ENCODE results near the gene HDAC9. TPM values are rescaled to one million over a fixed set of nuclear protein-coding genes. Genes with fewer than 3 reads are reported as not detected.

Gene HDAC9
- total RNA-seq, 1 experiment from 2014 or later: 4.3 TPM

DNA sequence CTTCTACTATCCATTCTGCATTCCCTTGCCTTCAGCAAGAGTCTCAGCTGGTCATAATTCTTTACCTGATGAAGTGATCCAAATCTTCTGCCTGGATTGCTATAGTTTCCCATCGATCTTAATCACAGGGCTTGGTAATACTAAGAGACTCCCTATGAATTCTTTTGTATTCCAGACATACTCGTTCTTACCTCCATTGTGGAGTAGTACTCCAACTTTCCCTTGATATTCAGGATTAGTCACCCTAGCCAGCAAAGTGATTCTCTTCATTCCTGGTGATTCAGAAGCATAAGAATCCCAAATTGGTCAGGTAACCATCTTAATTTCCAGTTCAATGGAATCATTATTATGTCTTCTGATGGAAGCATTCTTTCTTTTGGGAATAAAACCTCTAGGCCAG, 525.2 kb downstream of the HDAC9 start:
- Histone ChIP-seq H3K9ac (ENCODE audit: low read length) (no peak overlapping the region), H3K9me2 (ENCODE audit: insufficient read depth) (no peaks in the 10 kb centered on the region), H2AFZ (ENCODE audit: low read depth, low read length, poor library complexity, severe bottlenecking) (no peak overlapping the region), H3K27ac (ENCODE audit: low read depth, low read length) (no peak overlapping the region), H3K4me2 (ENCODE audit: low read length) (peak overlapping the region; percentile 26), H3K79me2 (ENCODE audit: insufficient read depth, low read length) (no peaks in the 10 kb centered on the region), H4K20me1 (ENCODE audit: insufficient read depth) (no peaks in the 10 kb centered on the region), H3K36me3 (ENCODE audit: control insufficient read depth in 1 of 2, insufficient read depth in 2 of 2, low read length in 2 of 2) (no peaks in the 10 kb centered on the region), H3K9me3 (ENCODE audit: control insufficient read depth in 1 of 2, insufficient read depth in 1 of 2, low read depth in 1 of 2, low read length in 2 of 2) (0 out of 4 replicates have a peak, but pooled peaks cover 0 to 3% of the 10 kb centered on the region in 2 experiments), H3K27me3 (ENCODE audit: insufficient read depth, low read length) (no peaks in the 10 kb centered on the region), H3K4me3 (replicated peaks in 1 of 2; ENCODE audit: low read depth in 1 of 2, low read length in 2 of 2) (no peak overlapping the region), H3K4me1 (ENCODE audit: control insufficient read depth in 1 of 2, insufficient read depth in 2 of 2, low read length in 2 of 2) (peaks cover 0 to 12% of the 10 kb centered on the region in 2 experiments; a peak in 2 of 4 replicates)
- ChIA-PET POLR2A (no interaction called here), CTCF (no interaction called here), RAD21 (ENCODE audit: low non-redundant PET in 1 of 2, low total read pairs in 2 of 2, uncharacterized antibody in 2 of 2, unreplicated experiment in 2 of 2) (no interaction called here)
- intact Hi-C loops (cut with micrococcal nuclease): no loop called here
- ATAC-seq (peak; percentile 49; the same call in 1 of the 2 replicates), DNase-seq (ENCODE audit: low read depth, low spot score) (no peak)
- TF ChIP-seq JUND (IDR thresholded peaks at IDR 0.05) (0 out of 2 replicates have a peak, but pooled peaks have one; percentile 14), EZH2 (IDR thresholded peaks at IDR 0.05) (no peak)
- BruUV-seq (replicated peaks): no TSS peak

DNA sequence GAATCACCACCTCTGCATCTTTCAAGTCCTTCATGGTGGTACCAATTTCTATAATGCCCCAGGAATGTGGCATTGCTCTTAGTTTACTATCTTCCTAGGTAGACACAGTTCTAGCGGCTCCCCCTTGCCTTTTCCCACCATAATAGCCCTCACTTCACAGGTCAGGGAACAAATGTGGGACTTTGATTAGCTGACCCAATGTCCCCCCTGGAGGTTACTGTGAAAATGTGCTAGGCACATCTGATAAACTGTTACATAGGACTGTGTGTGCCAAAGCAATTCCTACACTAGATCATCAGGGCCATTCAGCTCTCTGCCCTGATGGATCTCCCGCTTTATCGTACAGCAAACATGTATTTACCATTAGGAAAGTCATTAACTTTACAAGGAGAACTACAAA, 527.9 kb downstream of the HDAC9 start:
- ChIA-PET CTCF (no interaction called here), POLR2A (no interaction called here), RAD21 (ENCODE audit: low non-redundant PET in 1 of 2, low total read pairs in 2 of 2, uncharacterized antibody in 2 of 2, unreplicated experiment in 2 of 2) (no interaction called here)
- no TSS peak for BruUV-seq (replicated peaks)
- peaks cover 0 to 12% of the 10 kb centered on the region in 2 experiments; a peak in 2 of 4 replicates for H3K4me1 ChIP-seq (ENCODE audit: control insufficient read depth in 1 of 2, insufficient read depth in 2 of 2, low read length in 2 of 2)
- H3K9ac ChIP-seq (ENCODE audit: low read length): no peak overlapping the region
- H3K79me2 ChIP-seq (ENCODE audit: insufficient read depth, low read length): no peaks in the 10 kb centered on the region
- no peaks in the 10 kb centered on the region for H3K36me3 ChIP-seq (ENCODE audit: control insufficient read depth in 1 of 2, insufficient read depth in 2 of 2, low read length in 2 of 2)
- no peak overlapping the region for H3K4me2 ChIP-seq (ENCODE audit: low read length)
- ATAC-seq (no peak), DNase-seq (ENCODE audit: low read depth, low spot score) (no peak)
- H3K9me3 ChIP-seq (ENCODE audit: control insufficient read depth in 1 of 2, insufficient read depth in 1 of 2, low read depth in 1 of 2, low read length in 2 of 2): no peaks in the 10 kb centered on the region
- no peaks in the 10 kb centered on the region for H3K9me2 ChIP-seq (ENCODE audit: insufficient read depth)
- no peaks in the 10 kb centered on the region for H3K27me3 ChIP-seq (ENCODE audit: insufficient read depth, low read length)
- TF ChIP-seq CBX3 (IDR thresholded peaks at IDR 0.05; ENCODE audit: low read depth) (no peak), SIN3A (IDR thresholded peaks at IDR 0.05; ENCODE audit: low read depth) (no peak), EZH2 (IDR thresholded peaks at IDR 0.05) (no peak), FOSL1 (IDR thresholded peaks at IDR 0.05; ENCODE audit: low read depth) (no peak), JUND (IDR thresholded peaks at IDR 0.05) (no peak), SP1 (IDR thresholded peaks at IDR 0.05; ENCODE audit: low read depth) (no peak), SRF (IDR thresholded peaks at IDR 0.05; ENCODE audit: low read depth) (no peak), RAD21 (IDR thresholded peaks at IDR 0.05; ENCODE audit: low read depth) (no peak), POLR2A (IDR thresholded peaks at IDR 0.05; ENCODE audit: borderline replicate concordance, extremely low read depth, insufficient read depth, insufficient read length) (no peak), EGR1 (IDR thresholded peaks at IDR 0.05; ENCODE audit: low read depth) (no peak), TCF7L2 (IDR thresholded peaks at IDR 0.05; ENCODE audit: borderline replicate concordance, extremely low read depth, insufficient read depth, insufficient read length) (no peak), POLR2AphosphoS5 (IDR thresholded peaks at IDR 0.05; ENCODE audit: low read depth, low read length) (no peak), EZH2phosphoT487 (IDR thresholded peaks at IDR 0.05; ENCODE audit: borderline replicate concordance) (no peak), CEBPB (IDR thresholded peaks at IDR 0.05; ENCODE audit: low read depth) (no peak)
- TF ChIP-seq, protein P1, sequence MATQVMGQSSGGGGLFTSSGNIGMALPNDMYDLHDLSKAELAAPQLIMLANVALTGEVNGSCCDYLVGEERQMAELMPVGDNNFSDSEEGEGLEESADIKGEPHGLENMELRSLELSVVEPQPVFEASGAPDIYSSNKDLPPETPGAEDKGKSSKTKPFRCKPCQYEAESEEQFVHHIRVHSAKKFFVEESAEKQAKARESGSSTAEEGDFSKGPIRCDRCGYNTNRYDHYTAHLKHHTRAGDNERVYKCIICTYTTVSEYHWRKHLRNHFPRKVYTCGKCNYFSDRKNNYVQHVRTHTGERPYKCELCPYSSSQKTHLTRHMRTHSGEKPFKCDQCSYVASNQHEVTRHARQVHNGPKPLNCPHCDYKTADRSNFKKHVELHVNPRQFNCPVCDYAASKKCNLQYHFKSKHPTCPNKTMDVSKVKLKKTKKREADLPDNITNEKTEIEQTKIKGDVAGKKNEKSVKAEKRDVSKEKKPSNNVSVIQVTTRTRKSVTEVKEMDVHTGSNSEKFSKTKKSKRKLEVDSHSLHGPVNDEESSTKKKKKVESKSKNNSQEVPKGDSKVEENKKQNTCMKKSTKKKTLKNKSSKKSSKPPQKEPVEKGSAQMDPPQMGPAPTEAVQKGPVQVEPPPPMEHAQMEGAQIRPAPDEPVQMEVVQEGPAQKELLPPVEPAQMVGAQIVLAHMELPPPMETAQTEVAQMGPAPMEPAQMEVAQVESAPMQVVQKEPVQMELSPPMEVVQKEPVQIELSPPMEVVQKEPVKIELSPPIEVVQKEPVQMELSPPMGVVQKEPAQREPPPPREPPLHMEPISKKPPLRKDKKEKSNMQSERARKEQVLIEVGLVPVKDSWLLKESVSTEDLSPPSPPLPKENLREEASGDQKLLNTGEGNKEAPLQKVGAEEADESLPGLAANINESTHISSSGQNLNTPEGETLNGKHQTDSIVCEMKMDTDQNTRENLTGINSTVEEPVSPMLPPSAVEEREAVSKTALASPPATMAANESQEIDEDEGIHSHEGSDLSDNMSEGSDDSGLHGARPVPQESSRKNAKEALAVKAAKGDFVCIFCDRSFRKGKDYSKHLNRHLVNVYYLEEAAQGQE (IDR thresholded peaks at IDR 0.05; ENCODE audit: low read depth): no peak
- TF ChIP-seq, protein P2, sequence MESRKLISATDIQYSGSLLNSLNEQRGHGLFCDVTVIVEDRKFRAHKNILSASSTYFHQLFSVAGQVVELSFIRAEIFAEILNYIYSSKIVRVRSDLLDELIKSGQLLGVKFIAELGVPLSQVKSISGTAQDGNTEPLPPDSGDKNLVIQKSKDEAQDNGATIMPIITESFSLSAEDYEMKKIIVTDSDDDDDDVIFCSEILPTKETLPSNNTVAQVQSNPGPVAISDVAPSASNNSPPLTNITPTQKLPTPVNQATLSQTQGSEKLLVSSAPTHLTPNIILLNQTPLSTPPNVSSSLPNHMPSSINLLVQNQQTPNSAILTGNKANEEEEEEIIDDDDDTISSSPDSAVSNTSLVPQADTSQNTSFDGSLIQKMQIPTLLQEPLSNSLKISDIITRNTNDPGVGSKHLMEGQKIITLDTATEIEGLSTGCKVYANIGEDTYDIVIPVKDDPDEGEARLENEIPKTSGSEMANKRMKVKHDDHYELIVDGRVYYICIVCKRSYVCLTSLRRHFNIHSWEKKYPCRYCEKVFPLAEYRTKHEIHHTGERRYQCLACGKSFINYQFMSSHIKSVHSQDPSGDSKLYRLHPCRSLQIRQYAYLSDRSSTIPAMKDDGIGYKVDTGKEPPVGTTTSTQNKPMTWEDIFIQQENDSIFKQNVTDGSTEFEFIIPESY (IDR thresholded peaks at IDR 0.05; ENCODE audit: extremely low read depth, insufficient replicate concordance, low read length): no peak
- H3K27ac ChIP-seq (ENCODE audit: low read depth, low read length): no peak overlapping the region
- no peak overlapping the region for H2AFZ ChIP-seq (ENCODE audit: low read depth, low read length, poor library complexity, severe bottlenecking)
- intact Hi-C loops (cut with micrococcal nuclease): no loop called here
- no peak overlapping the region for H3K4me3 ChIP-seq (replicated peaks in 1 of 2; ENCODE audit: low read depth in 1 of 2, low read length in 2 of 2)
- no peaks in the 10 kb centered on the region for H4K20me1 ChIP-seq (ENCODE audit: insufficient read depth)
